ENCODE data around the gene CHRNA3. TPM values are rescaled to one million over a fixed set of nuclear protein-coding genes. Genes with fewer than 3 reads are reported as not detected.
"Not testable (repeated sequence)": the region's sequence is repeated elsewhere in the genome, so short reads cannot be mapped to it uniquely, and the experiment has no call there.

The CHRNA3 gene
- total RNA-seq, 1 experiment from 2014 or later = not detected

GRCh38 chr15:78614021-78614420 is 6.8 kb downstream of the CHRNA3 start:
- Histone ChIP-seq H3K4me2 (ENCODE audit: low read length) (no peak overlapping the region), H2AFZ (ENCODE audit: low read depth, low read length, poor library complexity, severe bottlenecking) (no peak overlapping the region), H4K20me1 (ENCODE audit: insufficient read depth) (no peaks in the 10 kb centered on the region), H3K36me3 (ENCODE audit: control insufficient read depth in 1 of 2, insufficient read depth in 2 of 2, low read length in 2 of 2) (no peaks in the 10 kb centered on the region), H3K4me3 (replicated peaks in 1 of 2; ENCODE audit: low read depth in 1 of 2, low read length in 2 of 2) (no peak overlapping the region), H3K9me3 (ENCODE audit: control insufficient read depth in 1 of 2, insufficient read depth in 1 of 2, low read depth in 1 of 2, low read length in 2 of 2) (no peaks in the 10 kb centered on the region), H3K79me2 (ENCODE audit: insufficient read depth, low read length) (no peaks in the 10 kb centered on the region), H3K9ac (ENCODE audit: low read length) (no peak overlapping the region), H3K27ac (ENCODE audit: low read depth, low read length) (no peak overlapping the region), H3K27me3 (ENCODE audit: insufficient read depth, low read length) (no peaks in the 10 kb centered on the region), H3K4me1 (ENCODE audit: control insufficient read depth in 1 of 2, insufficient read depth in 2 of 2, low read length in 2 of 2) (peaks cover 0 to 4% of the 10 kb centered on the region in 2 experiments; a peak in 1 of 4 replicates), H3K9me2 (ENCODE audit: insufficient read depth) (no peaks in the 10 kb centered on the region)
- TF ChIP-seq ZFX (IDR thresholded peaks at IDR 0.05) (no peak), YY1 (IDR thresholded peaks at IDR 0.05; ENCODE audit: extremely low read depth, insufficient replicate concordance, low read depth, low read length) (no peak), EZH2phosphoT487 (IDR thresholded peaks at IDR 0.05; ENCODE audit: borderline replicate concordance) (no peak), ELF1 (IDR thresholded peaks at IDR 0.05; ENCODE audit: borderline replicate concordance, low read depth) (no peak), SIN3A (IDR thresholded peaks at IDR 0.05; ENCODE audit: low read depth) (no peak), POLR2A (IDR thresholded peaks at IDR 0.05; ENCODE audit: borderline replicate concordance, extremely low read depth, insufficient read depth, insufficient read length) (no peak), ZNF274 (IDR thresholded peaks at IDR 0.05; ENCODE audit: low read depth, low read length) (no peak), POLR2AphosphoS5 (IDR thresholded peaks at IDR 0.05; ENCODE audit: low read depth, low read length) (no peak), JUND (IDR thresholded peaks at IDR 0.05) (no peak), MAX (IDR thresholded peaks at IDR 0.05) (no peak)
- intact Hi-C loops (cut with micrococcal nuclease) = no loop called here
- DNase-seq (ENCODE audit: low read depth, low spot score) (no peak), ATAC-seq (no peak)
- ChIA-PET RAD21 (ENCODE audit: low non-redundant PET in 1 of 2, low total read pairs in 2 of 2, uncharacterized antibody in 2 of 2, unreplicated experiment in 2 of 2) (no interaction called here), POLR2A (no interaction called here), CTCF (no interaction called here)
- BruUV-seq (replicated peaks) = no TSS peak

GRCh38 chr15:78609551-78609950 is 11.2 kb downstream of the CHRNA3 start:
- BruUV-seq (replicated peaks); ATAC-seq; H2AFZ ChIP-seq (ENCODE audit: low read depth, low read length, poor library complexity, severe bottlenecking); DNase-seq (ENCODE audit: low read depth, low spot score); H3K79me2 ChIP-seq (ENCODE audit: insufficient read depth, low read length); RAD21 ChIA-PET (ENCODE audit: low non-redundant PET in 1 of 2, low total read pairs in 2 of 2, uncharacterized antibody in 2 of 2, unreplicated experiment in 2 of 2); H4K20me1 ChIP-seq (ENCODE audit: insufficient read depth); H3K9me3 ChIP-seq (ENCODE audit: control insufficient read depth in 1 of 2, insufficient read depth in 1 of 2, low read depth in 1 of 2, low read length in 2 of 2); H3K4me1 ChIP-seq (ENCODE audit: control insufficient read depth in 1 of 2, insufficient read depth in 2 of 2, low read length in 2 of 2); H3K4me2 ChIP-seq (ENCODE audit: low read length); H3K9ac ChIP-seq (ENCODE audit: low read length); CTCF ChIA-PET; H3K4me3 ChIP-seq (replicated peaks in 1 of 2; ENCODE audit: low read depth in 1 of 2, low read length in 2 of 2); H3K9me2 ChIP-seq (ENCODE audit: insufficient read depth); intact Hi-C loops (cut with micrococcal nuclease); H3K27me3 ChIP-seq (ENCODE audit: insufficient read depth, low read length); H3K27ac ChIP-seq (ENCODE audit: low read depth, low read length); POLR2A ChIA-PET; H3K36me3 ChIP-seq (ENCODE audit: control insufficient read depth in 1 of 2, insufficient read depth in 2 of 2, low read length in 2 of 2): not testable (repeated sequence)

Data from HCT116 (cell line).